NCI-H748 (cell line): ENCODE measurements around the gene PUSL1.
A peak's percentile ranks its signal among the peaks of the same experiment; 100 is the strongest.

Experiments
- DNase-seq: peaks from one replicate; lab custom pipeline; 2025; ENCODE audit not compliant: unreplicated experiment; lab: John Stamatoyannopoulos, UW

The PUSL1 gene

DNA sequence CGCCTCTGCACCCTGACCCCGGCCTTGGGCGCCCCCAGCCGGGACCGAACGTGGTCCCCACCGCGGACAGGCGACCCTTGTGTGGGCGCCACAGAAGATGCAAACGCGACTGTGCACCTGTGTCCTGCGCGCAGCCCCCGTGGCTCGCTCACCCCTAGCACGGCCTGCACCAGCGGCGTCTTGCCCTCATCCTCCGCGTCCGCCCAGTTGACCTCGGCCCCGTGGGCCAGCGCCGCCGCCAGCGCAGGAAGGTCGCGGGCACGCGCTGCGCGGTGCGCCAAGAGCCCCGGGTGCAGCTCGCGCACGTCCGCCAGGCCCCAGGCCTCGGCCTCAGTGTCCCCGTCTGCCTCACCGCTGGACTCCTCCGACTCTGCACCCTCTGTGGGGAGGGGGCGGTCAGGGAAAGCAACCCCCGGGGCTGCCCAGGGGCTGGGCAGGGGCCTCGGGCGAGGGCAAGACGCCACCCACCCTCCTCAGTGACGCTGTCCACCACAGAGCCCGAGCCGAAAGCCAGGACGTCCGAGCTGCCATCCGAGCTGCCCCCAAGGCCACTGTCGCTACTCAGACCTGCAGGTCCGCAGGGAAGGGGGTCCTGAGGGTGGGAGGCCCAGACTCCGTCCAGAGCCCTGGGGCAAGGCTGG is 14.0 kb upstream of the PUSL1 start:
- no peak for DNase-seq

DNA sequence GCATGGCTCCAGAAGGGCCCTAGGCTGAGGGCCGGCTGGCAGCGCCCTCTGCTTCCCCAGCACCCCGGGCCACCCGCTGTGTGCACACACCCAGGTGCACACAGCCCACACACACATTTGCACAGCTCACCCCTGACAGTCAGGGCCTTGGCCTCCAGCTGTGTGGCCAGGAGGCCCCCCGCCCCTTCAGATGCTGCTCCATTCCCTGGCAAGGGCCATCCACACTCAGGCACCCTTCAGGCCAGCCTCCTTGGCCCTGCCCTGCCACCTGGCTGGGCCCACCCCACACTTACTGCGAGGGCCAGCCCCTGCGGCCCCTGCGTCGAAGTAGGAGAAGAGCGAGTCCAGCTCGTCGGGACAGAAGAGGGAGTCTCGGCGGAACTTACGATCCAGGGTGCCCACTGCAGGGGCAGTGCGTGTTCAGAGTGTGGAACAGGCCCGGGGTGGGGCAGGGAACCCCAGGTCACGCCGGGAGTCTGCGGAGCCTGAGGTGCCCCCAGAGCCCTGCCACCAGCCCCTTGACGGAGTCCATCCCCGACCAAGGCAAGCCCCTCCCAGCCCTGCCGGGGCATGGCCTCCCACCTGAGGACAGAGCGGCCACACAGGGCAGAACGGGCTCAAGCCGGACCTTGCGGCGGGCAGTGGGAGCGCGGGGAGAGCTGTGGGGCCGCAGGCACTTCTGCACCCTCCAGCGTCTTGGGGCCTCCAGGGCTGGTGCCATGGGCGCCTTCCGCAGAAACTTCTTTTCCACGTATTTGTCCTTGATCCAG is 13.1 kb upstream of the PUSL1 start:
- DNase-seq = no peak

- no peak for DNase-seq
These were observed 12.0 kb upstream of the PUSL1 start for GRCh38 chr1:1296070-1297061.

DNA sequence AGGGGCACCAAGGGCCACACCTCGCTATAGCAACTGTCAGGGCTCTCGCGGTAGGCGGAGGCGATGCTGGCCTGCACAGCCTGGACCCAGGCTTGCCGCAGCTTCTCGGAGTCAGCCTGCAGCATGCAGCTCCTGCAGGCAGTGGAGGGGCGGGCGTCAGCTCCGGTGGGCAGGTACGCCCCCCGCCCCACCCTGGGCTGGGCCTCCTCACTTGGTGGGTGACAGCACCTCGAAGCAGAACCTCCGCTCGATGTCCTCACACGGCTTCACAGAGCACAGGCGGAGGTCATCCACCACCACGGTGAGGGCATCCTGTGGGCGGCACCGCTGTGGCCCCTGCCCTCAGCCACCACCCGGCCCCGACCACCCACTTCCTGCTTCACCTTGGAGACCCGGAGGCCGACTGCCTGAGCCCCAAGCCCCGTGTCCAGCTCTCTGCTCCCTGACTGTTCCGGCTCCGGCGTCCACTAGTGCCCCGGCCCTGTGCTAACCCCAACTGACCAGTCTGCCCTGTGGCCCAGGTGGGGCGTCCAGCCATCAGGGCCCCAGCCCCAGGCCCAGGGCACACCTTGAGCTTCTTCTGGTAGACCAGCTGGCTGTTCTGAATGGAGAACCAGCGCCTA is 10.5 kb upstream of the PUSL1 start:
- no peak for DNase-seq

DNA sequence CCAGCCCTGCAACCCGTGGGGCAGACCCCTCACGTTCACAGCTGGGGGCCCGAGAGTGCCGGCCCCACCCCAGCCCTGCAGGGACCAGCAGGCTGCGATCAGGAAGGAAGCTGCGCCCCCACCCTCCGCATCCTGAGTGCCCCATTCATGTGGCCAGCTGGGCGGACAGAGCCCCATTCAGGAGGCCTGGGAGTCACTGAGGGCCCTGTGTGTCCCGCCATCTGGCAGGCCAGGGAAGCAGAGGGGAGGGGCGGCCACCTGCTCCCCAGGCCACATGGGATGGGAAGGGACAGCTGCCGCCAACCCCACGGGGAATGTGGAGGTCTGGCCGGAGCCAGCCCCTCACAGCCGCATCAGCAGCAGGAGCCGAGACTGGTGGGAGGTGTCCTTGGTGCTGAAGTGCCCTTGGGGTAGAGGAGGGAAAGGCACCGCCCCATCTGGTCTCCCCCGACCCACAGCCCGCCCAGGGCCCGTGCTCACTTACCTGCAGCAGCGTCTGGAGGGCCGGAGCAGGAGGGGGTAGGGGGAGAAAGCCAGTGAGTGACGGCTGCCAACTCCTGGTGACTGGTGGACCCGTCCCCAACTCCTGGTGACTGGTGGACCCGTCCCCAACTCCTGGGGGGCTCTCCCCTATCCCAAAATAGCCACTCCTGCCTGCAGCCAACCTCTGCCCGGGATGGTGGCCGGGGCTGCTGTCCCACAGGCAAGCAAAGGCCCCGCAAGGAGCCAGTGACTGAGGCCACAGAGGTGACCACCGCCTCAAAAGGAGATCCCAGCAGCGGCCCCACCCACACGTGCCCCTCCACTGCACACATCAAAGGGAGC is 9.3 kb upstream of the PUSL1 start:
- DNase-seq = no peak

DNA sequence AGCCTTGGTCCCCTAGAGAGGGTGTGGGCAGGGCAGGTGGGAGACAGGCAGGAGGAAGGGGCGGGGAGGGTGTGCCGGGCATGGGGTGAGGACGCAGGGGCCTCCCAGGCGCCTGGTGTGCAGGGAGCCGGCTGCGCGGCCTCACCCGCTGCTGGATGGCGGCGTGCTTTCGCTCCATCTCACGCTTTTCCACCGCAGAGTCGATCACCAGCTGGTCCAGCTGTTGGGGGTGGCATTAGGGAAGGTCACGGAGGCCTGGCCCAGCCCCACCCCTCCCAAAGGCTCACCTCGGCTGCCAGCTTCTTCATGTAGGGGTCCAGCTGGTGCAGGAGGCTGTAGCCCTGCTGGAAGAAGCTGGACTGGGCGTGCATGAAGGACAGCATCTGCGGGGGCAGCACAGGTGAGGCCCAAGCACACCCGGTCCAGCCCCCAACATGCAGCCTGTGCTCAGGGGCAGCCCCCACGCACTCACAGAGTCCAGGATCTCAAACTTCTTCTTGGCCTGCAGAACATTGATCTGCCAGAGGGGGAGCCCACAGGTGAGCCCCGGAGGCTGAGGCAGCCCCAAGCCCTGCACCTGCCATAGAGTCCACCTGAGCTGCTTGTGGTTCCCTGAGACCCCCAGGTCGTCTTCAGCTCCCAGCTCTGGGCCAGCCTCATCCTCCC is 8.6 kb upstream of the PUSL1 start:
- peak; percentile 11 for DNase-seq

DNA sequence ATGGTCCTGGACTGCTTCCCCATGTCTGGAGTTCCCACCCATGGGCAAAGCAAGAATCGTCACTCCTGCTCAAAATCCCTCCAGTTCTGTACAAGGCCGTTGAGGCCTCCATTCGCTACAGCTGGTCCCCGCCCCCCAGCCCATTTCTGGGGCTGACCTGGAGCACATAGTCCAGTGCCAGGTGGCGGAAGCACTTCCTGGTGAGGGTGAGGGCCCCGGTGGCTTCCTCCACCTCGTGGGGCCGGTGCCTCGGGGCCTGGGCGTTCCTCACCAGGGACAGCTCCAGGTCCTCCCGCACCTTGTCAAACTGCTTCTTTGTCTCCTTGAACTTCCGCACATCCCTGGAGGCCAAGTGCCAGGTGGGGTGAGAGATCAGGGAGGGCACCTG is 8.1 kb upstream of the PUSL1 start:
- no peak for DNase-seq

GRCh38 chr1:1302006-1302430 is 6.4 kb upstream of the PUSL1 start:
- DNase-seq = no peak

DNA sequence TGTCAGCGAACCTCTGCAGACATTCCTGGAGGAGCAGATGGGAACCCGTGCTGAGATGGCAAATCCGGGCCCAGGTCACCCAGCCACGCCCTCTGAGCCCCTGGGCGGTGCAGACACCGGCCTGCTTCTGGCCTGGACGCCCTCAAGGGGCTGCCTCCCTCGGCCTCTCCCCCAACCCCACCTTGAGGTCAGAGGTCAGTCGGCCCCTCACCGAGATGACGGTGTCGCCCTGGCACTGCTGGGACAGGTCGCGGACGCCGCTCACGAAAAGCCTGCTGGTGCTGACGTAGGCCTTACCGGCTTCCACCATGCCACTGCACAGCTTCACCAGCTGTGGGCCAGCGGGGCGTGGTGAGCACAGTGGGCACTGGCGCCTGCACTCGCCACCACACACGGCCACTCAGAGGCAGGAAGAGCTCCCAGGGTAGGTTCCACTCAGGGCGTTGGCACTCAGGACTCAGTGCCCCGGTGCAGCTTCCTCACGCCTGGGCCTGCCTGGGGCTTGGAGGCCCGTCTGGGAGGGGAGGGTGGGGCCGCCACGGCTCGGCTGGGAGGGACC is 5.4 kb upstream of the PUSL1 start:
- no peak for DNase-seq

DNA sequence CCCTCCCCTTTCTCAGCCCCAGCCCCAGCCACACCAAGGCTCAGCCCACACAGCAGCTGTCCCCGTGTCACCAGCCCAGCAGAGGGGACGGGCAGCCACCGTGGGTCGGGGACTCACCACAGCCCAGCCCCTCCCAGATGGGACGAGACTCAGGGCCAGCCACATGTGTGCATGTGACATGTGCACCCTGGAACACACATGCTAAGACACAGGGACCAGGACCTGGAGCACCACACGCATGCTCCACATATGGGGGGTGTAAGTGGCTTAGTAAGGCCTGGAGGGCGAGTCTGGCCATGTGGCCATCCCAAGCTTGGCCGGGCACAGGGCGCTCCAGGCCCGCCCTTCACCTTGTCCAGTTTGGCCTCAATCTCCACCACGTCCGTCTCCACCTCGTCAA is 4.7 kb upstream of the PUSL1 start:
- DNase-seq = no peak

DNA sequence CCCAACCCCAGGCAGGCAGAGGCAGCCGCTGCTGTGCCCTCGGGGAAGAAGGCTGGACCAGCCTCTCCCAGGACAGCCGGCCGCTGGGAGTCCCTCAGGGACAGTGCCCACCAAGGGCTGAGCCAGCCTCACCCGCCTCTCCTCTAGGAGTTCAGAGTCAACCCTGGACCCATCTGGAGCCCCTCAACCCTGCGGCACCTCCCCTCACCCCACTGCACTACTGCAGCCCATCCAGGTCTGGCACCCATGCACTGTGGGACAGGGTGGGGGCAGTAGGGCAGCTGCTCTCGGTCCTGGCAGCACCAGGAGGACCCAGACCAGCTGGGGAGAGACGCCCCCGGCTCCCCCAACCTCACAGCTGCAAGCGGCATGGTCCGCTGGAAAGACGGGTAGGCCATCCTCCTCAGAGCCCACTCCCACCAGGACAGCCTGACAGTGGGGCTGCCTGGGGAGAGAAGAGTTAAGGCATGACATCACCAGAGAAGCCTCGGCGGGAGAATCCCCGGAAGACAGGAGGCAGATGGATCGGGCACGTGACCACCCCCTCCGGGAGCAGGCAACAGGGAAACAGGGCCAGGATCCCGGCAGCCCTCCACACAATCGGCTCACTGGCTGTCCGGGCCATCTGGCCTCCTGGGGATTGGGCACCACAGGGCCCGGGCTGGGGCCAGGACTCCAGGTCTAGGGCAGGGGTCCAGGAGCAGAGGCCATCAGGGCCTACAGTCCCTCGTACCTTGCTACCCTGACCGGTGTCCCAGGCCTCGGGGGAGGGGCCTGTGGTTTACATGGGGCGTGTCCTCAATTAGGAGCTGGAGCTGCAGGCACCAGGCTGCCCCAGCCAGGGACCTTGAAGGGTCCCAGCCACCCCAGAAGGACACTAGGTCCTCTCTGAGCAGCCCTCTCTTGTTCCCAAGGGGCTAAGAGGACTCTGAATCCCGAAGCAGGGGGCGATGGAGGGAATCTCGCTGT is 3.8 kb upstream of the PUSL1 start:
- DNase-seq = no peak

DNA sequence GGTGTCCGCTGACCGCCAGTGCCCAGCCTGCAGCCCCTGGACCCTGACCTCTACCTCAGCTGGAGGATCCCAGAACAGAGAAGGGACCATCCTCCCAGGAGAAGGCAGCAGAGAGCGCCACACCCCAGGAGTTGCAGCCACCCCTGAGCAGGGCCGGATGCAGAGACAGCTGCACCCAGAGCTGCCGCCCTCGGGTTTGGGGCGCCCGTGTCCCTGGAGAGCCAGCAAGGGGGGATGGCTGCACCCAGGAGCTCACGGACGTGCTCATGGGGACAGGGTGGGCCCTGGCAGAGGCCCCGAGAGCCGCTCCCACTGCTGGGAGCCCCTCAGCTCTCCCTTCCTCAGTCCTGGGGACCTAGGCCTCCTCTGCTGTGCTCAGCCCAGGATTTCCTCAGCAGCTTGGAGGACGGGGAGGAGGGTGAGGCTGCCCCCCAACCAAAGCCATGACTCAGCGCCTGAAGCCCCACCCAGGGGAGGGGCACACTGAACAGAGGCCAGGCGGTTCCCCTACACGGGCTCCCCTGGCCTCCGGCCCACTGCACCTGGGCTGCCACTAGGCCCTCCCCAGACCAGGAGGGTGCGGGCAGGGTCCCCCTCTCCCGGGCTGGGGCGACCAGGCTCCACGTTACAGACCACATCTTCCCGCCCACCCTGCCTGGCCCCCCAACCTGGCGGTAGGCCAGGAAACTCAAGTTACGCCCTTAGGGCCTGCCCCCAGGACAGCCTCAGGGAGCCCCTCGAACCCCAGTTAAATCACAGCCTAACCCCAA is 2.9 kb upstream of the PUSL1 start:
- DNase-seq = no peak

- DNase-seq = no peak
These were observed 2.2 kb upstream of the PUSL1 start for GRCh38 chr1:1306070-1306660.

- DNase-seq = no peak
These were observed 1.6 kb upstream of the PUSL1 start for GRCh38 chr1:1306661-1307260.

DNA sequence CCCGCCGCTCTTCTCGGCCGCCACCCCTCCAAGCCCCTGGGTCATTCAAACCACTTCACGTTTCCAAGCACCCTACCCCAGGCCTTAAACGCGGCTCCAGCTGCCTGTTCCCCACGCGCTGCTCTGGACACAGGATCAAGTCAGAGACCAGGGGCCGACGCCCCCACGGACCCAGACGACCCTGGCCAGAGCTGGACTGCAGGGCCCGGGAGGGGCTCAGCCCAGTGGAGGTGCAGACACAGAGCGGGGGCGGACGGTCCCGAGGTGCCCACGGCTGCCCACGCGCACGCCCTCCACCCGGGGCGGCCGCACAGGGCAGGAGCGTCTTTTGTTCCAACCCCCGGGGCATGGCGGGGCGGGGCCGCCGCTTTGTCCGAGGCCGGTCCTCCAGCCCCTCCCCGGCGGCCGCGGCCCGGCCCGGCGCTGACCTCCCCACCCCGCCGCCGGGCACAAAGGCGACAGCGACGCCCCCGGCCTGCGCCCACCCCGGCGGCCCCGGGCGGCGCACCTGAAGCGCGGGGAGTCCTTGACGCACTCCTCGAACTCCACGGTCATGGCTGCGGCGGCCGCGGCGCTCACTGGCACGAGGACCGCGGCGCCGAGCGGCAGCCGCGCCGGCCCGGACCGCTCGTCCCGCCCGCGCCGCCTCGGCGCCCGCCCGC is 1.0 kb upstream of the PUSL1 start:
- DNase-seq = no peak

DNA sequence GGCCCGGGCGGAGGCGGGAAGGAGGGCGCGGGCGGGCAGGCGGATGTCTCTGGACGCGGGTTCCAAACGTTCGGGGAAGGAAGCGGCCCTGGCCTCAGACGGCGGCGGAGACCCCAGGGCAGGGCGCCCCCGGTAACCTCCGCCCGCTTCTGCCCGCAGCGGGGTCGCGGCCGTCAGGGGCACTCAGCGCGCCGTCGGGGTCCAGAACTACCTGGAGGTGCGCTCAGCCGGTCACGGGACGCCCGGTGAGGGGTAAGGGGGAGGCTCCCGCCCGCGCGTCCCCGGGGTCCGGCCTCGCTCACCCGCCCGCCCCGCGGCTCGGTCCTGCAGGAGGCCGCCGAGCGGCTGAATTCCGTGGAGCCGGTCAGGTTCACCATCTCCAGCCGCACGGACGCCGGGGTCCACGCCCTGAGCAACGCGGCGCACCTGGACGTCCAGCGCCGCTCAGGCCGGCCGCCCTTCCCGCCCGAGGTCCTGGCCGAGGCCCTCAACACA is 406 bp downstream of the PUSL1 start:
- peak; percentile 44 for DNase-seq
